HPDE6-E6E7 (cell line): ENCODE results near the gene ZBTB4.

Experiments
- DNase-seq: peaks from one replicate; pipeline ENCODE4 v3.0.0; 2011; ENCODE audit warnings: missing footprints; ENCODE audit errors: extremely low spot score

Gene ZBTB4

GRCh38 chr17:7440113-7440833 lies 39.2 kb downstream of the ZBTB4 start:
- no peak for DNase-seq

- no peak for DNase-seq
Observed at GRCh38 chr17:7439462-7440112, 39.8 kb downstream of the ZBTB4 start, which contains the start of gene FGF11. TSS of gene FGF11 (plus strand) at chr17:7439512. CDS start at chr17:7439621, 109 bp downstream.

- no peak for DNase-seq
Observed at GRCh38 chr17:7438656-7439460, 40.6 kb downstream of the ZBTB4 start.

- DNase-seq, result no peak
Observed at GRCh38 chr17:7437950-7438614, 41.3 kb downstream of the ZBTB4 start.

GRCh38 chr17:7437369-7437863 lies 42.0 kb downstream of the ZBTB4 start:
- no peak for DNase-seq

- DNase-seq, result no peak
Observed at GRCh38 chr17:7436556-7437368, 42.7 kb downstream of the ZBTB4 start.

GRCh38 chr17:7435676-7436555 lies 43.5 kb downstream of the ZBTB4 start:
- DNase-seq, result no peak

- DNase-seq, result no peak
Observed at GRCh38 chr17:7432296-7432695, 47.1 kb downstream of the ZBTB4 start.

- no peak for DNase-seq
Observed at GRCh38 chr17:7431231-7431630, 48.2 kb downstream of the ZBTB4 start.

- DNase-seq, result no peak
Observed at GRCh38 chr17:7429722-7430121, 49.7 kb downstream of the ZBTB4 start.

GRCh38 chr17:7428557-7428956 lies 50.9 kb downstream of the ZBTB4 start, which contains the start of gene SPEM3:
TSS of gene SPEM3 (plus strand) at chr17:7428857. CDS start at chr17:7428903, 46 bp downstream.
- DNase-seq, result no peak

- no peak for DNase-seq
Observed at GRCh38 chr17:7427549-7427948, 51.9 kb downstream of the ZBTB4 start.

- no peak for DNase-seq
Observed at GRCh38 chr17:7426896-7427489, 52.4 kb downstream of the ZBTB4 start.

GRCh38 chr17:7426203-7426863 lies 53.1 kb downstream of the ZBTB4 start:
- DNase-seq, result no peak

- DNase-seq, result no peak
Observed at GRCh38 chr17:7425756-7426155, 53.7 kb downstream of the ZBTB4 start.

- no peak for DNase-seq
Observed at GRCh38 chr17:7425316-7425715, 54.1 kb downstream of the ZBTB4 start, which contains the start of gene SPEM2. TSS of gene SPEM2 (plus strand) at chr17:7425616. CDS start at chr17:7425689, 73 bp downstream.

GRCh38 chr17:7423679-7424078 lies 55.8 kb downstream of the ZBTB4 start:
- no peak for DNase-seq

- DNase-seq, result no peak
Observed at GRCh38 chr17:7421186-7421585, 58.2 kb downstream of the ZBTB4 start.
